ENCODE results near the gene CDC42SE2.
"Not testable (repeated sequence)": the region's sequence is repeated elsewhere in the genome, so short reads cannot be mapped to it uniquely, and the experiment has no call there.

DNA sequence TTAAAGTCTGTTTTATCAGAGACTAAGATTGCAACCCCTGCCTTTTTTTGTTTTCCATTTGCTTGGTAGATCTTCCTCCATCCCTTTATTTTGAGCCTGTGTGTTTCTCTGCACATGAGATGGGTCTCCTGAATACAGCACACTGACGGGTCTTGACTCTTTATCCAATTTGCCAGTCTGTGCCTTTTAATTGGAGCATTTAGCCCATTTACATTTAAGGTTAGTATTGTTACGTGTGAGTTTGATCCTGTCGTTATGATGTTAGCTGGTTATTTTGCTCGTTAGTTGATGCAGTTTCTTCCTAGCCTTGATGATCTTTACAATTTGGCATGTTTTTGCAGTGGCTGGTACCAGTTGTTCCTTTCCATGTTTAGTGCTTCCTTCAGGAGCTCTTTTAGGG is 71.9 kb downstream of the CDC42SE2 start:
- TF ChIP-seq CTCF (IDR thresholded peaks at IDR 0.05; ENCODE audit: low read length); EZH2 (IDR thresholded peaks at IDR 0.05; ENCODE audit: borderline replicate concordance, low read length): not testable (repeated sequence)

Measured in OCI-LY1 (cell line).